Loucy (cell line): ENCODE results near the gene RNPC3.

Experiments
- EZH2phosphoT487 ChIP-seq: fragments of 200-600 bp; IDR thresholded peaks from 2 replicates; pipeline ENCODE4 v1.6.1; 2018; ENCODE audit warnings: antibody characterized with exemption, mild to moderate bottlenecking, moderate library complexity, borderline replicate concordance
- TF ChIP-seq, protein P1 (sequence below): fragments of 200-600 bp; sonication (generic); conservative IDR thresholded peaks from 2 replicates; pipeline ENCODE4 v1.5.1; 2014; ENCODE audit warnings: mild to moderate bottlenecking, antibody characterized with exemption, low read length

DNA sequence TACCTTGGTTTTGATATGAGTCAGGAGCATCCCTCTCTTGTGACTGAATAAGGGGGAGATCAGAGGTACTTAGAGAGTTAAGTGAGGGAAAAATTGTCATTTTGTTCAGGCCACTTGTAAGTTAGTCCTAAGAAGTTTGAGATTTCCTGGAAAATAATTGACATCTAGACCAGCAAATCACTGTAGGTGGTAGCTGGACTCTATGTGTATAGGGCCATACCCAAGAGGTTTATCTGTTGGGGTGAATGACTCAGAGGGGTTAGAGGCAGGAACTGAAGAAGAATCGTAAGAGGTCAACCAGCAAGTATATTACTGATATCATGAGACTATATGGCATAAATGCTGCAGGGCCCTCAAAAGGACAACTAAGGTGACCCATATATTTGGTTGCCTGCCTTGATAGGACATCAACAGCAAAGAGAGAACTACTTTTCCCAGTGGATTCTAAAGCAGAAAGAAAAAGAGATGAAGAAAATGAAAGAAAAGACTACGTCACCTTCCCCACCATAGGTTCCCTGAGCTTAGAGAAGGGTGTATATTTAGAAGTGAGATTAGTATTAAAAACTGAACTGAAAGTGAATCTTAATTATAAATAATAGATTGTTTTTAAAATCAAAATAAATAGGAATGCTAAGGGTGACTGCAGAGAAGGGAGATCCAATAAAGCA, 8.0 kb upstream of the RNPC3 start:
- TF ChIP-seq, protein P1, sequence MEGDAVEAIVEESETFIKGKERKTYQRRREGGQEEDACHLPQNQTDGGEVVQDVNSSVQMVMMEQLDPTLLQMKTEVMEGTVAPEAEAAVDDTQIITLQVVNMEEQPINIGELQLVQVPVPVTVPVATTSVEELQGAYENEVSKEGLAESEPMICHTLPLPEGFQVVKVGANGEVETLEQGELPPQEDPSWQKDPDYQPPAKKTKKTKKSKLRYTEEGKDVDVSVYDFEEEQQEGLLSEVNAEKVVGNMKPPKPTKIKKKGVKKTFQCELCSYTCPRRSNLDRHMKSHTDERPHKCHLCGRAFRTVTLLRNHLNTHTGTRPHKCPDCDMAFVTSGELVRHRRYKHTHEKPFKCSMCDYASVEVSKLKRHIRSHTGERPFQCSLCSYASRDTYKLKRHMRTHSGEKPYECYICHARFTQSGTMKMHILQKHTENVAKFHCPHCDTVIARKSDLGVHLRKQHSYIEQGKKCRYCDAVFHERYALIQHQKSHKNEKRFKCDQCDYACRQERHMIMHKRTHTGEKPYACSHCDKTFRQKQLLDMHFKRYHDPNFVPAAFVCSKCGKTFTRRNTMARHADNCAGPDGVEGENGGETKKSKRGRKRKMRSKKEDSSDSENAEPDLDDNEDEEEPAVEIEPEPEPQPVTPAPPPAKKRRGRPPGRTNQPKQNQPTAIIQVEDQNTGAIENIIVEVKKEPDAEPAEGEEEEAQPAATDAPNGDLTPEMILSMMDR, result no peak
- TF ChIP-seq EZH2phosphoT487, result no peak
